ENCODE measurements around the gene HOXA6.
A peak's percentile ranks its signal among the peaks of the same experiment; 100 is the strongest.

HOXA6 gene

DNA sequence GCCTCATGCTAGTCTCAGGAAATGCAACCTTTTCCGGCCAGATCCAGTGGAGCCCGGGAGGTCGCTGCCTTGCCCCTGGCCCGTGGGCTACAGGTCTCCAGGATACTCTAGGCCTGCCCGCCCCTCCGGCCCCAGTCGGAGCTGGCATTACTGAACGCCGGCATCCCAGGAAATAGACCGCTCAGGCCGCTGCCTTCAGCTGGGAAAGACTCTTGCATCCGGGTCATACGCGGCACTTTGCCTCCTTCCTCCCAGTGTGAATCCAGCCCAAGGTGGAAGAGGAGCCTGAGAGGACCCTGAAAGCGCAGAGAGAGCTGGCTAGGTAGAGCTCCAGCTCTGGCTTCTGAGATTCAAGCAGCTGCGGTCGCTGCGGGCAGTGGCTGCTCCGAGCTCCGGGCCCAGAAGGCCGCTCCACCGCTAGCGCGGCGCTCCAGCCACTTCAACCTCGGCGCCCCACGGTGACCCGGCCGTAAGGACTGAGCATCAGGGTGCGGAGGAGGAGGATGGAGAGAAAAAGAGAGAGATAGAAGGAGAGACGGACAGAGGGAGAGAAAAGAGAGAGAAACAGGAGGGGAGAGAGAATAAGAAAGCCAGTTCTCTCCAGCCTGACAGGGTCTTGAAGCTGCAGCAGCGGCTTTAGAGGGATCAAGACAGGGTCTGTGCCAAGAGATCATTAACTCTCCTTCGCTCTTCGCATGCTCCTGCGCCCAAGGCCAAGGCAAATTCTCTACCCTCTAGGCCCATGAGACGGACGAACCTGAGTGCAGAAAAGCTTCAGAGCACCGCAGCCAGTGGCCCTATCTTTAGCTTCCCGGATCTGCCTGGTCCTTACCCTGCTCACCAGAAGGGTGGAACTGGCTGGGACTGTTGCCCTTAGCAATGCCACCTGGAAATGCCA is 28.3 kb upstream of the HOXA6 start:
- no peak for DNase-seq (ENCODE audit: low spot score)
- TF ChIP-seq, protein P1, sequence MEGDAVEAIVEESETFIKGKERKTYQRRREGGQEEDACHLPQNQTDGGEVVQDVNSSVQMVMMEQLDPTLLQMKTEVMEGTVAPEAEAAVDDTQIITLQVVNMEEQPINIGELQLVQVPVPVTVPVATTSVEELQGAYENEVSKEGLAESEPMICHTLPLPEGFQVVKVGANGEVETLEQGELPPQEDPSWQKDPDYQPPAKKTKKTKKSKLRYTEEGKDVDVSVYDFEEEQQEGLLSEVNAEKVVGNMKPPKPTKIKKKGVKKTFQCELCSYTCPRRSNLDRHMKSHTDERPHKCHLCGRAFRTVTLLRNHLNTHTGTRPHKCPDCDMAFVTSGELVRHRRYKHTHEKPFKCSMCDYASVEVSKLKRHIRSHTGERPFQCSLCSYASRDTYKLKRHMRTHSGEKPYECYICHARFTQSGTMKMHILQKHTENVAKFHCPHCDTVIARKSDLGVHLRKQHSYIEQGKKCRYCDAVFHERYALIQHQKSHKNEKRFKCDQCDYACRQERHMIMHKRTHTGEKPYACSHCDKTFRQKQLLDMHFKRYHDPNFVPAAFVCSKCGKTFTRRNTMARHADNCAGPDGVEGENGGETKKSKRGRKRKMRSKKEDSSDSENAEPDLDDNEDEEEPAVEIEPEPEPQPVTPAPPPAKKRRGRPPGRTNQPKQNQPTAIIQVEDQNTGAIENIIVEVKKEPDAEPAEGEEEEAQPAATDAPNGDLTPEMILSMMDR (IDR thresholded peaks at IDR 0.05): no peak
- H3K4me3 ChIP-seq: no peak overlapping the region
- H3K27ac ChIP-seq: no peak overlapping the region

DNA sequence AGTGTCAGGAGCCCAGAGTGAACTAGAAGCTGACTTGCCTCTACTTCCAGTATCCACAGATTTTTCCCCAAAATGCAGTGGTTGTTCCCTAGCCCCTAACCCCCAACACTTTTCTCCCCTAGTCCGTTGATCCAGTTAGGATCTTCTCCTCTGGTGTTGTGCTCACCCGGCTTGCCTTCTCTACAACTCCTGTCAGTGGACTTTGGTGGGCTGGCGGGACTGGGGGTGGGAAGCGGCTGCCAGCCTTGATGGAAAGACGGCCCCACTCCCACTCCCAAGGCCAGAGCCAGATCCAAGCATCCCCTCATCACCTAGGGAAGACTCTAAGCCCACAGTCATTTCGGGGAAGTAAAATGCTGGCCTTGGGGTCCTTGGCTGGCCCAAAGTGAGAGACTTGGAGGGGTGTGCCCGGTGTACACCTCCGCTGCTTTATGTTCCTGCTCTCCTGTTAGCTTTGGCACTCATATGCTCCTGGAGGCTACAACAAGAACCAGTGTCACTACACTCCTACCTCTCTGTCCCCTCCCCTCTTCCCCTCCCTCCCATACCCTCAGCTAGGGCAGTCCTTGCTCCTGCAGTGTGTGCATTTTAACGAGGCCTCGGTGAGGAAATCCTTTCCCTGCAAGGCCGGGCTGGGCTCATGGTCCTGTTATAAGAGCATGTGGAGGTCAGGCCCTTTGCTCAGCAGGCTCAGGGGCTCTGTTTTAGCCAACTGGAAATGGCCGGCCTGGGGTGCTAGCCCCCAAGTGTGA is 27.5 kb upstream of the HOXA6 start:
- TF ChIP-seq, protein P1 (IDR thresholded peaks at IDR 0.05): no peak
- Histone ChIP-seq H3K4me3 (no peak overlapping the region), H3K27ac (no peak overlapping the region)
- no peak for DNase-seq (ENCODE audit: low spot score)

DNA sequence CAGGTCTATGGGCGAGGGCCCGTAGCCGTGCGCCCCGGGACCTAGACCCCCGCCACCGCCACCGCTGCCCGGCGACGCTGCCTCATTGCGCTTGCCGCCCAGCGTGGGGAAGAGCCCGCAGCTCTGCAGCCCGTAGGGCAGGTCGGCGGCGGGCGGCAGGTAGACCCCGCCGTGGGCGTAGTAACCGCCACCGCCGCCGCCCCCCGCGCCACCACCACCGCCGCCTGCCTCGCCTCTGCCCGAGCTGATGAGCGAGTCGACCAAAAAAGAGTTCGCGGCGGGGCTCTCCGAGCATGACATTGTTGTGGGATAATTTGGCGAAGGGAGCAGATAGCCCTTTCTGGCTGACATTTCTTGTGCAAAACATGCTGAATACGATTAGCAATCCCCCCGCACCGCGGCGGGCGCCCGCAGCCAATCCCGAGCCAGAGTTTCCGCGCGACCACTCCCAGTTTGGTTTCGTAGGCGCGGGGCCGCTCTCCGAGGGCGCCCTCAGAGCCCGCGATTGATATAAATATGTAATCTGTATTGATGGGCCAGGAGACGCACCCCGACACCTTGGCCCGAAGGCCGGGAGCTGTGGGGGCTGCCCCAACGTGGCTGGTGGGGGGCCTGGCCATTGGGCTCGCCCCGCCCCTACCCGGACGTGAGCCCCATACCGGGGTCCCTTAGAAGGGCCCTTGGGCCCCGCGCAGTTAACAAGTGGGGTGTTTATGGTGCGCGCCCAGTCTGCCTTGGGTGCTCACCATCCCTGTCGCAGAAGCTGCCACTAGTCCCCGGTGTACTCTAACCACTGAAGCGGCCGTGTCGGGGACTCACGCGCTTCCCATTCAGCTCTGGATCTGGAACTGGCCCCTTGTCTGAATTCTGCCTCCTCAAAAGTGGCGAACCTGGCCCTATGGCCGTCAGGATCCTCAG is 26.6 kb upstream of the HOXA6 start, which contains the start of gene HOXA10:
TSS of gene HOXA10 (minus strand) at position 365 of the 918 bp plus-strand sequence. CDS start at position 351, 14 bp downstream.
- H3K27ac ChIP-seq: no peak within 1 kb of the TSS
- H3K4me3 ChIP-seq: peak within 1 kb of the TSS; percentile 76
- TF ChIP-seq, protein P1 (IDR thresholded peaks at IDR 0.05): no peak
- no peak for DNase-seq (ENCODE audit: low spot score)

DNA sequence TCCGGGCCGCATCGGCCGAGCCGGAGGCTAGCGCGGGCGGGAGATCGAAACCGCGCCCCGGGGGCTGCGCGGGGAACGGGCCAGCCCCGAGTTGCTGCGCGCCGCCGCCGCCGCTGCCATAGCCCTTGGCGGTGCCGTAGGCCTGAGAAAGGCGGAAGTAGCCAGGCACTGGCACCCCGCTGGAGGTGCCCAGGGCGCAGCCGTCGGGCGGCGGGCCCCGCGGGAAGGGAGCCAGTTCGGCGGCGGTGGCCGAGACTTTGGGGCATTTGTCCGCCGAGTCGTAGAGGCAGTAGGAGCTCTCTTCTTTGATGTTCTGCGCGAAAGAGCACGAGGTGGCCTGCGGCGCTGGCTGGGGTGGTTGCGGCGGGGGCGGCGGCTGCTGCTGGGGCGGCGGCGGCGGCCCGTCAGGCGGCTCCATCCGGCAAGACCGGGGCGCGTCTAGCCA is 26.0 kb upstream of the HOXA6 start:
- Histone ChIP-seq H3K4me3 (peak overlapping the region; percentile 76), H3K27ac (no peak overlapping the region)
- no peak for DNase-seq (ENCODE audit: low spot score)
- TF ChIP-seq, protein P1 (IDR thresholded peaks at IDR 0.05): no peak

DNA sequence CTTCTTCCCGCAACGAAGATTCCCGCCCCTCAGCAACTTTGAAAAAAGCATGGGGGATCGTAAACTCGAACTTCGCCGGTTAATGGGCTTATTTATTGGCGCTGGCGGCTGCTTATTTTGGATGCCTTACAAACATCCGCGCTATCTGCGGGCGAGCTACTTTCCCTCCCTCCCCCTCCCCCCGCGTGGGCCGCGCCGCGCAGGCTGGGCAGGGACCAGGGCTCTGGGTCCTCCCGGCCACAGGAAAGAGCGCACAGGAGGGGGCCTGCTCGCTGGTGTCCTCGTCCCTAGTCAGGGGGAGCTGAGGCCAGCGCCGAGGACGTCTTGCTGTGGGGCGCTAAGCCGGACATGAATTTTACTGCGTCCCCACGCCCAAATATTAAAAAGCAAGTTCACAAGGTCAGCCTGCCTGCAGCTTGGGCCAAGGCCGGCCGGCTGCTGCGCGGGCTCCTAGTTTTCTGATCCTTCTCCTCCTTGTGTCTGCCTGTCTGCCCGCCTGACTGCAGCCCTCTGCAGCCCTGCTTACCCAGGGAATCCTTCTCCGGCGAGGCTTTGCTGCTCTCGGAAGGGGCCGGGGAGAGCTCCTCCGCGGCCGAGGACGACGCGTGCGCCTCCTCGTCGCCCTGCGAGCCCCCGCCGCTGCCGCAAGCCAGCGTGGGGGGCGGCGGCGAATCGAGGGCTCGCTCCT is 25.4 kb upstream of the HOXA6 start:
- TF ChIP-seq, protein P1 (IDR thresholded peaks at IDR 0.05): no peak
- peak overlapping the region; percentile 76 for H3K4me3 ChIP-seq
- no peak for DNase-seq (ENCODE audit: low spot score)
- H3K27ac ChIP-seq: no peak overlapping the region

DNA sequence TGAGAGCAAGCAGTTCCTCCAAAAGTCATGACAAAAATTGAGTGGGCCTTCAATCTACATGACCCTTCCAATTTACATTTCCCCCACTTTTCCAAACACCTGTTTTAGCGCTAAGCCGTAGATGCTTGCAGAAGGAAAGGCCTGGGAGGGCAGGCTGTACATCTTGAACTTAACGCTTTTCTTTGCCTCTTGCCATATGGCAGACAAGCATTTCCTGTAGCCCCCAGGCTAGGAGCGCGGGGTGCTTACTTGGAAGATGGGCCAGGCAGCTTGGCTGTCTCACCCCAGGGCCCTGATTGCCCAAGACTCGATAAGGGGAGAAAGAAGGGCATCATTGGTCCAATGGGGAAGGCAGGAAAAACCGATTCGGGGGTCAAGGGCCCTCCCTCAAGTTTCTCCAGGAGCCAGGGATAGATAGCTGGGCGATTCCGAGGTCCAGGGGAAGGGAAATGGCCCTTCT is 24.8 kb upstream of the HOXA6 start:
- peak overlapping the region; percentile 76 for H3K4me3 ChIP-seq
- DNase-seq (ENCODE audit: low spot score): no peak
- no peak overlapping the region for H3K27ac ChIP-seq
- TF ChIP-seq, protein P1 (IDR thresholded peaks at IDR 0.05): no peak
